ENCODE data around the gene NUSAP1. TPM values are rescaled to one million over a fixed set of nuclear protein-coding genes. Genes with fewer than 3 reads are reported as not detected.
A peak's percentile ranks its signal among the peaks of the same experiment; 100 is the strongest.
"Not testable (repeated sequence)": the region's sequence is repeated elsewhere in the genome, so short reads cannot be mapped to it uniquely, and the experiment has no call there.

Gene NUSAP1
- total RNA-seq, 1 experiment from 2014 or later: 237 TPM

DNA sequence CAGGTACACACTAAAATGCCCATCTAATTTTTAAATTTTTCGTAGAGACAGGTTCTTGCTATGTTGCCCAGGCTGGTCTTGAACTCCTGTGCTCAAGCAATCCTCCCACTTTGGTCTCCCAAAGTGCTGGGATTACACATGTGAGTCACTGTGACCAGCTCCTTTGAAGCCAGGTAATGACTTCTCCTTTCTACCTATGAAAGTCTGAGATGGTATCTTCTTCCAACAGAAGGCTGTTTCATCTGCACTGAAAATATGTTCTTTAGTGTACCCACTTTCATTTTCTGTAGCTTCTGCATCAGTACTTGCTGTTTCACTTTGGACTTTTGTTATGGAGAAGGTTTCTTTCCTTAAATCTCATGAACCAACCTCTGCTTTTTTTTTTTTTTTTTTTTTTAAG lies 9.1 kb upstream of the NUSAP1 start:
- no peak for DNase-seq (ENCODE audit: low spot score)
- in situ Hi-C loops (cut with HindIII; ENCODE audit: low sequenced_read_pairs): no loop called here

DNA sequence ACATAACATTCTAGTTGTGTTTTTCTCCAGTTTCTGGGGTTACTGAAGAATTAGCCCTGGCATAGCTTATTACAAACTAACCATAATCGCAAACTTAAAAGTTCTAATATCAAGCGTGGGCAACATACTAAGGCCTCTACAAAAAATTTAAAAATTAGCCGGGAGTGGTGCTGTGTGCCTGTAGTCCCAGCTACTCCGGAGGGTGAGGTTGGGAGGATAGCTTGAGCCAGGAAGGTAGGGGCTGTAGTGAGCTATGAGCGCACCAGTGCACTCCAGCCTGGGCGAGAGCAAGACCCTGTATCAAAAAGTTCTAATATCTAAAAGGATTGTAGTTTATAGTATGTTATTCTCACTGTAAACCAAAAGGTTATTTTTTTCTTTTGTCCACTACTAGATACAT lies 1.4 kb upstream of the NUSAP1 start:
- no peak for DNase-seq (ENCODE audit: low spot score)
- in situ Hi-C loops (cut with HindIII; ENCODE audit: low sequenced_read_pairs): no loop called here

GRCh38 chr15:41331833-41332193 lies 868 bp upstream of the NUSAP1 start:
- peak; percentile 67 for DNase-seq (ENCODE audit: low spot score)
- in situ Hi-C loops (cut with HindIII; ENCODE audit: low sequenced_read_pairs): no loop called here

- in situ Hi-C loops (cut with HindIII; ENCODE audit: low sequenced_read_pairs): no loop called here
- DNase-seq (ENCODE audit: low spot score): no peak
Observed at GRCh38 chr15:41333026-41333562, 413 bp downstream of the NUSAP1 start.

DNA sequence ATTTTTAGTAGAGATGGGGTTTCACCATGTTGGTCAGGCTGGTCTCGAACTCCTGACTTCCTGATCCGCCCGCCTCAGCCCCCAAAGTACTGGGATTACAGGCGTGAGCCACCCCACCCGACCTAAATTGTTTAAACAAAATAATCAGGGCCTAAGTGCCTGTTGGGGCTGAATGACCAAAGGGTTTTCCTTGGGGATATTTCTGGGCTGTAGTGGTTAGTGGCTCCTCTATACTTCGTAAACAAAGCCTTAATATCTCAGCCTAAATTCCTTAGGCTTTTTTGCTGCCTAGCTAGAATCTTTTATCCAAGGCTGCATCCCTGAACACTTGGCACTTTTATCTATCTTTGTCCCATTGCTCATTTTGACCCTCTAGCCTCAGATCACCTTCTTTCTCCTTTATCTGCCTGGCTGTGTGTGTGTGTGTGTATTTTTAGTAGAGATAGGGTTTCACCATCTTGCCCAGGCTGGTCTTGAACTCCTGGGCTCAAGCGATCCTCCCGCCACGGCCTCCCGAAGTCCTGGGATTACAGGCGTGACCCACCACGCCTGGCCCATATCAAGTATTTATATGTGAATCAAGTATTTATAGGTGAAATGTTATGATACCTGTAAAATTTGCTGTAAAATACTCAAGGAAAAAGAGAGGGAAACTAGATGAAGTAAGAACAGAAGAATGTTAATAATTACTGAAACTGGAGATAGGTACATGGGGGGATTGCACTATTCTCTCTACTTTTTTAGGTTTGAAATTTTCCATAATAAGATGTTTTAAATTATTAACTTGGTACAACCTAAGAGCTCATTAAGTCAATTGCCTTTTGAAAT lies 1.8 kb downstream of the NUSAP1 start:
- DNase-seq (ENCODE audit: low spot score): no peak
- in situ Hi-C loops (cut with HindIII; ENCODE audit: low sequenced_read_pairs): no loop called here

- DNase-seq (ENCODE audit: low spot score): no peak
- in situ Hi-C loops (cut with HindIII; ENCODE audit: low sequenced_read_pairs): no loop called here
Observed at GRCh38 chr15:41336549-41336948, 3.9 kb downstream of the NUSAP1 start.

- in situ Hi-C loops (cut with HindIII; ENCODE audit: low sequenced_read_pairs): no loop called here
- no peak for DNase-seq (ENCODE audit: low spot score)
Observed at GRCh38 chr15:41337047-41337446, 4.4 kb downstream of the NUSAP1 start.

- peak; percentile 25 for DNase-seq (ENCODE audit: low spot score)
- in situ Hi-C loops (cut with HindIII; ENCODE audit: low sequenced_read_pairs): no loop called here
Observed at GRCh38 chr15:41337631-41338522, 5.2 kb downstream of the NUSAP1 start.

DNA sequence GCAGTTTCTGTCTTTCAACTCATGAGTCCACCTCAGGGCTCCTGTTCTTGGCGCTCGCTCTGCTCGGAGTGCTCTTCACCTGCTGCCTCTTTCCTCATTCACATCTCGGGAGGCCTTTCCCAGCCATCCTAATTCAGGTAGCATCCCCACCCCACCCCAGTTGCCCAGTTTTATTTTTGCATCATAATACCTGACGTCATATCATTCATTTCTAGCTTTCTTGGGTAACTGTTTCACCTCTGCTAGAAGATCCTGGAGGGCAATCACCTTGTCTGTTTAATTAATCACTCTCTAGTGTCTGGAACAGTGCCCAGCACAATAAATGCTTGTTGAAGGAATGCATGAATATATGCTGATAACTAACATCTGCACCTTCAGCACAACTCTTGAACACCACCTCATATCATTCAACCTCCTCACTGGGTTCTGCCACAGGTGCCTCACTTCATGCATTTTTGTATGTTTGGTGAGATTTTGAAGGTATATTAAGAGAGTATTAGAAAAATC lies 7.6 kb downstream of the NUSAP1 start:
- in situ Hi-C loops (cut with HindIII; ENCODE audit: low sequenced_read_pairs): no loop called here
- no peak for DNase-seq (ENCODE audit: low spot score)

- DNase-seq (ENCODE audit: low spot score): no peak
- in situ Hi-C loops (cut with HindIII; ENCODE audit: low sequenced_read_pairs): no loop called here
Observed at GRCh38 chr15:41341519-41341918, 8.8 kb downstream of the NUSAP1 start.

DNA sequence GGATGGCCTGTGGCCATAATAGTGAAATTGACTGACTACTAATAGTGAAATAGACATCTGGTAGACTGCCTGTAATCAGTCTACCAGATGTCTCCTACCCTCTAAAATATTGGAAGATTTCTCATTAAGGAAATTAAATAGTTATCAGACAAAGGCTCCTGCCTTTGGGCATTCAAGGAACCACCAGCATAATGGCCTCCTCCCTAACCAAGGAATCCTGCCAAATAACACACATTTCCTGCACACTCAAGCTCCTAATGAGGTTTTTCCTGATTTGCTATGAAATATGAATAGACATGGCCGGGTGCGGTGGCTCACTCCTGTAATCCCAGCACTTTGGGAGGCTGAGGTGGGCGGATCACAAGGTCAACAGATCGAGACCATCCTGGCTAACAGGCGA lies 14.6 kb downstream of the NUSAP1 start:
- in situ Hi-C loops (cut with HindIII; ENCODE audit: low sequenced_read_pairs): no loop called here
- no peak for DNase-seq (ENCODE audit: low spot score)

- no peak for DNase-seq (ENCODE audit: low spot score)
- in situ Hi-C loops (cut with HindIII; ENCODE audit: low sequenced_read_pairs): no loop called here
Observed at GRCh38 chr15:41350057-41350717, 17.5 kb downstream of the NUSAP1 start.

GRCh38 chr15:41354371-41354770 lies 21.7 kb downstream of the NUSAP1 start:
- DNase-seq (ENCODE audit: low spot score): no peak
- in situ Hi-C loops (cut with HindIII; ENCODE audit: low sequenced_read_pairs): no loop called here

GRCh38 chr15:41367418-41367817 lies 34.7 kb downstream of the NUSAP1 start:
- in situ Hi-C loops (cut with HindIII; ENCODE audit: low sequenced_read_pairs): no loop called here
- DNase-seq (ENCODE audit: low spot score): no peak

GRCh38 chr15:41377978-41378377 lies 45.3 kb downstream of the NUSAP1 start:
- in situ Hi-C loops (cut with HindIII; ENCODE audit: low sequenced_read_pairs): no loop called here

GRCh38 chr15:41383974-41384749 lies 51.5 kb downstream of the NUSAP1 start:
- DNase-seq (ENCODE audit: low spot score); in situ Hi-C loops (cut with HindIII; ENCODE audit: low sequenced_read_pairs): not testable (repeated sequence)

More at GRCh38 chr15:41377978-41378377, 45.3 kb downstream of the NUSAP1 start:
- no peak for DNase-seq (ENCODE audit: low spot score)

DNA sequence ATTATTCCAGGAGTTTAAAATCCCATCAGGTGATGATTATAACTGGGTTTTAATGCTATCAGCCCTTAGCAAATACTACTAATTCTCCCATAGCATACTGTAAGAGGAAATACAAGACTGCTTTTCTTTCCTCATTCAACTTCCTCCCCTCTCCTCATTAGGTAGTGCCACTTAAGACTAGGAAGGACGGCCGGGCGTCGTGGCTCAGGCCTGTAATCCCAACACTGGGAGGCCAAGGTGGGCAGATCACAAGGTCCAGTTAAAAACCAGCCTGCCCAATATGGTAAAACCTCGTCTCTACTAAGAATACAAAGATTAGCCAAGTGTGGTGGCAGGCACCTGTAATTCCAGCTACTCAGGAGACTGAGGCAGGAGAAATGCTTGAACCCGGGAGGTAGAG lies 55.0 kb downstream of the NUSAP1 start:
- in situ Hi-C loops (cut with HindIII; ENCODE audit: low sequenced_read_pairs): no loop called here
- no peak for DNase-seq (ENCODE audit: low spot score)

DNA sequence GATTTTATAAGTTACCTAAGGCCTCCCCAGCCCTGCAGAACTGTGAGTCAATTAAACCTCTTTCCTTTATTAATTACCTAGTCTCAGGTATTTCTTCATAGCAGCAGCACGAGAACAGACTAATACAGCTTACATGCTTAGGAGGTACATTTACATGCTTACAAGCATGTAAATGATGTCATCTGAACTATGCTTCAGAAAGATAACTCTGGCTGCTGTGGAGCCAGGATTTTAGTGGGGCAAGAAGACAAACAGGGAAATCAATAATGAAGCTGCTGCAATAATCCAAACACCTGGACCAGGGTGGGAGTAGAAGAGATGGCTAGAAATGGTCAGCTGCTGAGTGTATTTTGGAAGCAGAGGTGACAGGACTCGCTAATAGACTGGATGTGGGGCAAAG lies 60.0 kb downstream of the NUSAP1 start:
- DNase-seq (ENCODE audit: low spot score): no peak
- in situ Hi-C loops (cut with HindIII; ENCODE audit: low sequenced_read_pairs): no loop called here

DNA sequence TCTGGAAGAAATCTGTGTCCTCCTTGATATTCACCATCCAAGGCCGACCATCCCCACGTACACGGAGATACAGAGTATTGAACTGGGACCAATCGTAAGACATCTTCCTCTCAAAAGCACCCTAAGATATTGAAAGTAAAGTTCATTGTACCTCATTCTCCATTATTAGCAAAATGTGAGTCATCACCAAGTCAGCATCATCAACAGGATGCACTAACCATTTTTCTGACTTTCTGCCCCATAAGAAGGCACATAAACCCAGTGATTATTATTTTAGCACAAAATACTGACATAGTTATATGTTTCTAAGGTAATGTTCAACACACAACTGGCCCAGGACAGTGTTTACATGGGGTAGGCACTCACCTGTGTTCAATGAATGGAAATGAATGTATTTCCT lies 62.2 kb downstream of the NUSAP1 start:
- DNase-seq (ENCODE audit: low spot score): no peak
- in situ Hi-C loops (cut with HindIII; ENCODE audit: low sequenced_read_pairs): no loop called here
